GM21390 (cell line): ENCODE results near the gene CYP19A1.

Source experiments
- ATAC-seq: cut with Tn5 transposase; IDR thresholded peaks from one replicate; pipeline ENCODE4 v1.9.1; 2021; ENCODE audit not compliant: unreplicated experiment

Gene CYP19A1

GRCh38 chr15:51338496-51338895 lies at the start of gene CYP19A1:
Gene CYP19A1, minus strand, starts transcription at chr15:51338596. Its CDS starts 95,684 bp downstream, at chr15:51242912.
- ATAC-seq = no peak

GRCh38 chr15:51387699-51388041 lies 49.3 kb upstream of the CYP19A1 start:
- no peak for ATAC-seq

- no peak for ATAC-seq
Measured at GRCh38 chr15:51386960-51387698, 48.7 kb upstream of the CYP19A1 start.

- ATAC-seq = no peak
Measured at GRCh38 chr15:51386486-51386885, 48.1 kb upstream of the CYP19A1 start.

- no peak for ATAC-seq
Measured at GRCh38 chr15:51386029-51386428, 47.6 kb upstream of the CYP19A1 start.

GRCh38 chr15:51382787-51383186 lies 44.4 kb upstream of the CYP19A1 start:
- ATAC-seq = no peak

GRCh38 chr15:51380999-51381806 lies 42.8 kb upstream of the CYP19A1 start:
- ATAC-seq = no peak

- no peak for ATAC-seq
Measured at GRCh38 chr15:51379390-51379789, 41.0 kb upstream of the CYP19A1 start.

GRCh38 chr15:51378406-51378805 lies 40.0 kb upstream of the CYP19A1 start:
- no peak for ATAC-seq

GRCh38 chr15:51377038-51377786 lies 38.8 kb upstream of the CYP19A1 start:
- no peak for ATAC-seq

GRCh38 chr15:51375966-51376640 lies 37.7 kb upstream of the CYP19A1 start:
- no peak for ATAC-seq

- ATAC-seq = no peak
Measured at GRCh38 chr15:51374131-51374530, 35.7 kb upstream of the CYP19A1 start.

GRCh38 chr15:51371266-51371665 lies 32.9 kb upstream of the CYP19A1 start:
- no peak for ATAC-seq

- peak; percentile 64 for ATAC-seq
Measured at GRCh38 chr15:51369451-51369761, 31.0 kb upstream of the CYP19A1 start.

GRCh38 chr15:51368751-51369450 lies 30.5 kb upstream of the CYP19A1 start:
- no peak for ATAC-seq

GRCh38 chr15:51368307-51368706 lies 29.9 kb upstream of the CYP19A1 start:
- ATAC-seq = no peak

- no peak for ATAC-seq
Measured at GRCh38 chr15:51367322-51367976, 29.1 kb upstream of the CYP19A1 start.

GRCh38 chr15:51366920-51367319 lies 28.5 kb upstream of the CYP19A1 start:
- no peak for ATAC-seq

GRCh38 chr15:51366071-51366470 lies 27.7 kb upstream of the CYP19A1 start:
- ATAC-seq = no peak

- ATAC-seq = no peak
Measured at GRCh38 chr15:51365417-51365816, 27.0 kb upstream of the CYP19A1 start.
